Stimulated activated CD8-positive, alpha-beta memory T cell treated with anti-CD3 and anti-CD28 coated beads, Interleukin-2, amount 100 ng/mL, for 1 hour (primary cell): ENCODE measurements around the gene PLAC1.

ENCODE experiments used
- DNase-seq, 2 donors: peaks; one replicate each; pipeline ENCODE4 v3.0.0-alpha.2; 2020; ENCODE audit warnings: low read depth in 2 of 2

Gene PLAC1

GRCh38 chrX:134670134-134670924 lies 12.1 kb upstream of the PLAC1 start:
- DNase-seq = no peak

DNA sequence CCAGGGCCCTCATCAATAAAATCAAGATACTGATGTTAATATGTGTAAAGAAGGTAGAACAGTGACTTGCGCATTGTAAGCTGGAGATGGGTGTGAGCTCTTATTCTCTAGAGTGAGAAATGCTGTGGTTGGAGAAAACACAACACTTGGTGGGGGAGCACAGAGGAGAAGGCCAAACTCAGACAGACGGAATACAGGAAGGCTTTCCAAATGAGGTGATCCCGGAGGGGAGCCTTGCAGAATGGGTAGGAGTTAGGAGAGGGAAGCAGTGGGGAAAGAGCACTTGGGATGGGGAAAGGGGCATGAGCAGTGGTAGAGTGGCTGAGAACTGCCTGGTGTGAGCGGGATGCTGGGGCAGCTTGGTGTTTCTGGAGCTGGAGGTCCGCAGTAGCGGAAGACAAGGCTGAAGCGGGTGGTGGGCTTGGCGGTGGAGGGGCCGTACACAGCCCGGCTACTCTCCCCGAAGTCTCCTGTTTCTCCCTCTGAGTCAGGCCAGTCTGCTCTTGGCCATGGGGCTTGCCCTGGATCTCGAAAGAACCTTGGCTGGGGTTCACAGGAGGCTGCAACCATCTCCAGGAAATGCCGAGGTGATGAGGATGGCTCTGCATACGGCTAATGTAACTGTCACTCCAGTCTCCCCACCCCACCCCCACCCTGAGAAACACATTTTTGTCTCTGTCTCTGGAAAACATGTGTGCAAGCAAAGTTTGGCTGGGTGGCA lies 11.3 kb upstream of the PLAC1 start:
- DNase-seq = no peak

DNA sequence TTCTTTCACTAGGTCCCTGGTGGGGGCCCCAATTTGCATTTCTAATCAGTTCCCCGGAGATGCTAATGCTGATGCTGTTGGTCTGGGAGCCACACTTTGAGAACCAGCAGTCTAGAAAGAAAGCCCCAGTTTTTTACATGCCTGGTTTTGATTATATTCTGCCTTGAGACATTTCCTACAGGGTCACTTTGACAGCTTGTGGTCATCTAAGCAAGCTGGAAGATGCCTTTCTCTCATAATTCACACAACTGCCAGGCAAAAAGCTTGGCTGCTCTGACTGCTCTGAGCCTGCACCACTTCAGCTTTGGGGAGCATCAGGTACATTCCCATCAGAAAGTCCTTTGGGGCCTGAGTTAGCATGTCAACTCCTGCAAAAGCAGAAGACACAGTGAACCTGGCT lies 5.9 kb upstream of the PLAC1 start:
- DNase-seq = no peak

GRCh38 chrX:134661295-134661694 lies 3.0 kb upstream of the PLAC1 start:
- no peak for DNase-seq

DNA sequence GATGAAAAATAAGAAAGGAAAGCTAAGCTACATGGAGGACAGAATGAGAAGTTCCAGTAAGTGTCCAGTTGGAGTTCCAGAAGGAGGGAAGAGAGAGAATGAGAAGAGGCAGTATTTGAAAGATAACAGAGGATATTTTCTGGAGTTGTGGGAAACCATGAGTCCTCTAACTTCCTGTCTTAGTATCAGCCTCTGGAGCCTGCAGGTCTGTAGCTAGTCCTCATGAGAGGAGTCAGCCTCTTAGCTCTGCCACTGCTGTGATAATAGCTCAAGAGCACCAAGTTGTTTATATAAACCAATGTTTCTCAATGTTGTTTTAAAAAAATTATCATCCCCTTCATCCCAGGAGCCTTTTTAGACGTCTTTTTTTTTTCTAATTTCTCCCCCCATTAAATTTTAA lies 2.4 kb upstream of the PLAC1 start:
- DNase-seq = no peak

- DNase-seq = no peak
Observed at GRCh38 chrX:134659761-134660160, 1.5 kb upstream of the PLAC1 start.

GRCh38 chrX:134658760-134659023 lies 421 bp upstream of the PLAC1 start:
- DNase-seq = no peak

DNA sequence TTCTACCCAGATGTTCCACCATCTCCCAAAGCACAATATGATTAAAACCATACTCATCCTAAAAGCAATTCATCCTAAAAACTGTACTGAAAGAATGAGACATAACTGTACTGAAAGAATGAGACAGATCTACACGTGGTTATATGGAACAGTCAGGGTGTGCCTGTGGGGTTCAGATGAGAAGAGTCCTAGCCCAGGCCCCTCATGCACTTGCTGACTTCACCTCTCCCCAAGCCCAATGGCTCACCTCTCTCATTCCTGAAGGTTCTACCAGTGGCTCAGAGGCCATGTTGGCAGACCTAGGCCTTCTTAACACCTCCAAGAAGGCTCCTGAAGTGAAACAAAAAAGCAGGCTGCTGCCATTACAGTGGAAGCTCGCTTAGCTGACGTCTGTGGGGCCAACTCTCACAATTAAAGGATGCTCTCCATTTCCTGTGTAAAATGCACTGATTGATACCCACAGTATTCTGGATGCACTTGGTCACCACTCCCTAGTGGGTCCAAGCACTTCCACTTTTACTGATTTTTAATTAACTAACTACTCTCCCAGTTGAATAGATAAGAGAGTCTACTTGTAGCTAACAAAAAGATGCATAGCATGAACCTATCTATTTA lies 3.8 kb downstream of the PLAC1 start:
- no peak for DNase-seq

DNA sequence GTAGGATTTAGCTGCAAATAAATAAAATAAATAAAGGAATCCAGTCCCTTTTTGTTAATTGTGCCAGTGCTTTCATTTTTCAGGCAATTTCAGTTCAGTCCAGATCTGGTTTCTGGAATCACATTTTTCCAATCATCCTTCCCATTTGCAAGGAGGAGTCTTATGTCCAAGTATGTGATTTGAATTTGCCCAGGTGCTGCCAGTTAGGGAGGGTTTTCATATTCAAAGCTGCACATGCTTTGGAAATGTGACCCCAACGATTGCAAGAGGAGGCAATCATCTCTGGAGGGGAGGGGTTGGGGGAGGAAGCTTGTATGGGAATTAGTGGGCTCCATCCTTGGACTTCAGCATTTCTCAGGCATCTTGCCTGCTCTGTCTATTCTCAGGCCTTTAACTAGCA lies 4.4 kb downstream of the PLAC1 start:
- no peak for DNase-seq

DNA sequence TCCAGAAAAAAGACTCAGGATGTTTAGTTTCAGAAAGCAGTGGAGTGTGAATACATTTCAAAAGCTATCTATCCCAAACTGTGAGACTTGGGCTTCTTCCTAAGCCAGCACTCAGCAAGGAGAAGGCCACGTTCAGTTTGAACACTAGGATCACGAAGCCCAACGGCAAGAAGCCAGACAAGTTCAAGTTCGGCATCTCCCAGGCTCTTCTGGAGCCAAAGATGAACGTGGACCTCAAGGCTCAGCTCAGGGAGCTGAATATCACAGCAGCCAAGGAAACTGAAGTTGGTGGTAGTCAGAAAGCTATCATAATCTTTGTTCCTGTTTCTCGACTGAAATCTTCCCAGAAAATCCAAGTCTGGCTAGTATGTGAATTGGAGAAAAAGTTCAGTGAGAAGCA lies 7.6 kb downstream of the PLAC1 start:
- no peak for DNase-seq

- DNase-seq = no peak
Observed at GRCh38 chrX:134649770-134650169, 8.5 kb downstream of the PLAC1 start.

GRCh38 chrX:134647477-134647877 lies 10.8 kb downstream of the PLAC1 start:
- DNase-seq = no peak

DNA sequence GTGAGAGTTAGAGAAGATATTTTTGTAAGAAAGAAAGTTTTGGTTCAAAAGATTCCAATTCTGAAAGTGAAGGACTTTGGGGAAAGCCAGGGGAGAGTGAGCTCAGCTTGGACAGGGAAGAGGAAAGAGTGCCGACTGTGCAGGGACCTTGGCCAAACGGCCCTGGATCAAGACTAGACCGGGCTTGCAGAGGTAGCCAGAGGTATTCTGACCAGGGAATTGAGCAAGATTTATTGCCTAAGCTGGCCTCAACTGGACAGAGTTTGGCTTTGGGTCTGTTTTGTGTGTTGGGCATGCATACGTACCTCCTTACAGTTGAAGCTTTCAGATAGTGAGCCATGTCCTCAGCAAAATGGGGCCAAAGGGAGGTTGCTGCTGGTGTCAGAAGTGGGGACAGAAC lies 11.6 kb downstream of the PLAC1 start:
- no peak for DNase-seq

GRCh38 chrX:134645936-134646543 lies 12.2 kb downstream of the PLAC1 start:
- DNase-seq = no peak

- DNase-seq = no peak
Observed at GRCh38 chrX:134642386-134642785, 15.9 kb downstream of the PLAC1 start.

DNA sequence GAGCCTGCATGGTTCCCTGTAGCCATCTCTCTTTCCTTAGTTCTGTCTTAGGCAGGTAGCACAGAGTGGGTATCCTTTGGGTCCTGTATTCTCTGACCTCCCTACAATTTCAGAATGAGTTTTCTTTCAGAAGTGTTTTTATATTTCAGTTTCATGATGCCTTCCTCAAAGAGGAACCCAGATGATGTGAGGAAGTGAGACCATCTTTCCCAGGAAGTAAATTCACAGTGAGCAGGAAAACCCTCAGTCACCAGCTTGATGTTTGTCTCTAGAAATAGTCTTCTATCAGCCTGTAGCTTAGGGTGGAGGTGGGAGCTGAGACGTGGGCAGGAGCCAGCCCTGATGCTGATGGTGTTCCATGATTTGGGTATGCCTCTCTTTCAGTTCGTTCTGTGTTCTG lies 16.9 kb downstream of the PLAC1 start:
- no peak for DNase-seq

- no peak for DNase-seq
Observed at GRCh38 chrX:134640914-134641313, 17.4 kb downstream of the PLAC1 start.

GRCh38 chrX:134636851-134637250 lies 21.4 kb downstream of the PLAC1 start:
- DNase-seq = no peak

GRCh38 chrX:134634691-134635090 lies 23.6 kb downstream of the PLAC1 start:
- DNase-seq = no peak

- DNase-seq = no peak
Observed at GRCh38 chrX:134633832-134634231, 24.4 kb downstream of the PLAC1 start.

DNA sequence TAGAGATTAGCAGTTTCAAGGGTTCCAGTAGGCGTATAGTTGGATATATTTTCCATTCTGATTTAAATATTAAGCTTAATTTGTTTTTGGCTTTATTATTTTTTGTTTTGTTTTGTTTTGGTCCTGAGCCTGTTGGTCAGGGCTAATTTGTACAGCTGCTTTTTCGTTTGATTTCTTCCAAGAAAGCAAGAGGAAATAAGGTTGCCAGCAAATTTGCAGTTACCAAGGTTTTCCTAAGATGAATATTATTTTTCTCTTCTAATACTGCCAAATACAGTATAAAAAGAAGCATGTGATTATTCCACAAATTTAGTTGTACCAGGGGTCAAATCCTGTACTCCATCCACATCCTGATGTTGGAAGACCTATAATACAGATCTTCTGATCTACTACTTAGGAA lies 24.9 kb downstream of the PLAC1 start:
- DNase-seq = no peak

DNA sequence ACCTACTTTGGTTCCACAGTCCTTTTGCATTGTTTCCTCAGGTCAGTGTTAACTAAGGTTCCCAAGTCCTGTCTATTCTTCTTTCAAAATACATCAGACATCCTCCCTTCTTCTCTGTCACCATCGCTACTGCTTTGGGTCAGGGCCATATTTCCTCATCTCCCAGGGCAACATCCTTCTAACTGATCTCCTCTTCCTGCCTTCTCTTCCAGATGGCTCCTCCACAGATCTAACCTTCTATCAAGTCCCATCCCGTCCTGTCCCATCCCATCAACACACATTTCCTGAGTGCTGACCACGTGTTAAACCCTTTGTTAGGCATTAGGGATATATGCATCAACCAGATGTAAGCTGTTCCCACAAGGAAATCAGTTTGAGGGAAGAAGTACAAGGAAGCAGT lies 25.9 kb downstream of the PLAC1 start:
- no peak for DNase-seq
